OCI-LY7 (cell line): ENCODE results near the gene CEP164.

Source experiments
- CTCF ChIP-seq: fragments of 200-600 bp; sonication (generic); conservative IDR thresholded peaks from 2 replicates; pipeline ENCODE4 v1.5.1; 2014; ENCODE audit warnings: mild to moderate bottlenecking, antibody characterized with exemption, low read length, moderate library complexity, mixed read lengths
- EZH2phosphoT487 ChIP-seq: fragments of 200-600 bp; sonication (generic); IDR thresholded peaks from 2 replicates; pipeline ENCODE4 v1.6.1; 2018; ENCODE audit warnings: low read depth, borderline replicate concordance, mild to moderate bottlenecking, mixed run types, antibody characterized with exemption, low read length, moderate library complexity, mixed read lengths

- TF ChIP-seq CTCF (no peak), EZH2phosphoT487 (no peak)
Observed at GRCh38 chr11:117409511-117409910, 81.9 kb downstream of the CEP164 start.
